ENCODE measurements around the gene TLK2. TPM values are rescaled to one million over a fixed set of nuclear protein-coding genes. Genes with fewer than 3 reads are reported as not detected.
"Not testable (repeated sequence)": the region's sequence is repeated elsewhere in the genome, so short reads cannot be mapped to it uniquely, and the experiment has no call there.

The TLK2 gene
- polyA plus RNA-seq, 2 of the 4 experiments (the other 2 are of a cell fraction), result 30.4 to 68.7 TPM

- H3K4me2 ChIP-seq, result peak overlapping the region; percentile 69
- peak; percentile 44 to 50; a peak in 4 of 6 replicates for ATAC-seq
- H3K9me3 ChIP-seq, CTCF ChIA-PET, FAIRE-seq: not testable (repeated sequence)
- H3K27ac ChIP-seq, result peak overlapping the region in 1 of 2 experiments; percentile 58; a peak in 4 of 6 replicates
- 11% methylated on average over 6 of the region's 6 CpGs for WGBS (ENCODE audit: missing lambda C conversion rate)
- DNase-seq (ENCODE audit: low read depth in 1 of 2, low spot score in 1 of 2), result peak; percentile 4 to 21
- peaks cover 23% of the 10 kb centered on the region for H3K4me1 ChIP-seq
- POLR2A ChIA-PET, result interaction anchor here (0.6 kb wide), 1 partner anchor 50 kb away, joined by 3 read pairs; no protein-coding TSS in a partner anchor
- peak overlapping the region; percentile 20; the same call in 1 of the 3 replicates for H3K4me3 ChIP-seq
Measured at GRCh38 chr17:62507191-62507836, 28.7 kb downstream of the TLK2 start.

GRCh38 chr17:62510247-62510819, 31.7 kb downstream of the TLK2 start:
- H3K27ac ChIP-seq; H3K4me3 ChIP-seq; H3K9me3 ChIP-seq; FAIRE-seq; CTCF ChIA-PET; POLR2A ChIA-PET; DNase-seq (ENCODE audit: low read depth in 1 of 2, low spot score in 1 of 2); H3K4me2 ChIP-seq: not testable (repeated sequence)
- peaks cover 23% of the 10 kb centered on the region for H3K4me1 ChIP-seq
- peak in 1 of 2 experiments; percentile 16; a peak in 3 of 6 replicates for ATAC-seq
- WGBS (ENCODE audit: missing lambda C conversion rate), result 92% methylated on average over 3 of the region's 3 CpGs

- CTCF ChIA-PET; ATAC-seq; H3K4me3 ChIP-seq; POLR2A ChIA-PET; FAIRE-seq; H3K4me2 ChIP-seq; H3K27ac ChIP-seq; H3K9me3 ChIP-seq; DNase-seq (ENCODE audit: low read depth in 1 of 2, low spot score in 1 of 2): not testable (repeated sequence)
- peaks cover 22% of the 10 kb centered on the region for H3K4me1 ChIP-seq
- 91% methylated on average over 3 of the region's 3 CpGs for WGBS (ENCODE audit: missing lambda C conversion rate)
Measured at GRCh38 chr17:62511014-62511413, 32.4 kb downstream of the TLK2 start.

GRCh38 chr17:62516376-62516775, 37.8 kb downstream of the TLK2 start:
- DNase-seq (ENCODE audit: low read depth in 1 of 2, low spot score in 1 of 2); H3K9me3 ChIP-seq; H3K4me1 ChIP-seq; FAIRE-seq; POLR2A ChIA-PET; ATAC-seq; CTCF ChIA-PET; H3K27ac ChIP-seq; H3K4me2 ChIP-seq; H3K4me3 ChIP-seq: not testable (repeated sequence)
- WGBS (ENCODE audit: missing lambda C conversion rate), result 89% methylated on average over 11 of the region's 11 CpGs

GRCh38 chr17:62521295-62521694, 42.7 kb downstream of the TLK2 start:
- H3K9me3 ChIP-seq; FAIRE-seq; H3K4me1 ChIP-seq; H3K27ac ChIP-seq; DNase-seq (ENCODE audit: low read depth in 1 of 2, low spot score in 1 of 2); H3K4me3 ChIP-seq; H3K4me2 ChIP-seq; CTCF ChIA-PET; POLR2A ChIA-PET: not testable (repeated sequence)
- ATAC-seq, result peak in 1 of 2 experiments; percentile 48; a peak in 3 of 6 replicates
- 81% methylated on average over 5 of the region's 5 CpGs for WGBS (ENCODE audit: missing lambda C conversion rate)

GRCh38 chr17:62524077-62524476, 45.5 kb downstream of the TLK2 start:
- POLR2A ChIA-PET; H3K27ac ChIP-seq; H3K4me1 ChIP-seq; DNase-seq (ENCODE audit: low read depth in 1 of 2, low spot score in 1 of 2); H3K4me2 ChIP-seq; CTCF ChIA-PET; H3K4me3 ChIP-seq; ATAC-seq; H3K9me3 ChIP-seq; FAIRE-seq: not testable (repeated sequence)
- 91% methylated on average over 6 of the region's 6 CpGs for WGBS (ENCODE audit: missing lambda C conversion rate)

GRCh38 chr17:62525317-62525716, 46.7 kb downstream of the TLK2 start:
- H3K4me3 ChIP-seq; POLR2A ChIA-PET; H3K9me3 ChIP-seq; DNase-seq (ENCODE audit: low read depth in 1 of 2, low spot score in 1 of 2); CTCF ChIA-PET; H3K4me1 ChIP-seq; H3K27ac ChIP-seq; FAIRE-seq; H3K4me2 ChIP-seq: not testable (repeated sequence)
- peak in 1 of 2 experiments; percentile 42; a peak in 1 of 6 replicates for ATAC-seq
- WGBS (ENCODE audit: missing lambda C conversion rate), result 77% methylated on average over 6 of the region's 6 CpGs

- H3K4me2 ChIP-seq; H3K27ac ChIP-seq; CTCF ChIA-PET; H3K4me3 ChIP-seq; H3K9me3 ChIP-seq; DNase-seq (ENCODE audit: low read depth in 1 of 2, low spot score in 1 of 2); POLR2A ChIA-PET; ATAC-seq; H3K4me1 ChIP-seq: not testable (repeated sequence)
- peak; percentile 73 for FAIRE-seq
- WGBS (ENCODE audit: missing lambda C conversion rate), result 84% methylated on average over 1 of the region's 1 CpG
Measured at GRCh38 chr17:62530936-62531335, 52.3 kb downstream of the TLK2 start.

GRCh38 chr17:62536557-62536956, 57.9 kb downstream of the TLK2 start:
- 85% methylated on average over 3 of the region's 4 CpGs for WGBS (ENCODE audit: missing lambda C conversion rate)
- H3K4me1 ChIP-seq; ATAC-seq; DNase-seq (ENCODE audit: low read depth in 1 of 2, low spot score in 1 of 2); POLR2A ChIA-PET; H3K4me3 ChIP-seq; H3K27ac ChIP-seq; H3K9me3 ChIP-seq; H3K4me2 ChIP-seq; FAIRE-seq; CTCF ChIA-PET: not testable (repeated sequence)

- CTCF ChIA-PET, POLR2A ChIA-PET: not testable (repeated sequence)
Measured at GRCh38 chr17:62541073-62541472, 62.4 kb downstream of the TLK2 start.

GRCh38 chr17:62543278-62543775, 64.7 kb downstream of the TLK2 start:
- H3K4me1 ChIP-seq; H3K9me3 ChIP-seq; H3K27ac ChIP-seq; H3K4me2 ChIP-seq; FAIRE-seq; H3K4me3 ChIP-seq; DNase-seq (ENCODE audit: low read depth in 1 of 2, low spot score in 1 of 2); CTCF ChIA-PET; ATAC-seq; POLR2A ChIA-PET: not testable (repeated sequence)
- 90% methylated on average over 3 of the region's 3 CpGs for WGBS (ENCODE audit: missing lambda C conversion rate)

More at GRCh38 chr17:62541073-62541472, 62.4 kb downstream of the TLK2 start:
- H3K4me3 ChIP-seq; H3K4me1 ChIP-seq; H3K4me2 ChIP-seq; FAIRE-seq; H3K9me3 ChIP-seq; ATAC-seq; DNase-seq (ENCODE audit: low read depth in 1 of 2, low spot score in 1 of 2); H3K27ac ChIP-seq: not testable (repeated sequence)
- 90% methylated on average over 4 of the region's 4 CpGs for WGBS (ENCODE audit: missing lambda C conversion rate)
